Skin of body (tissue), 2 donors: ENCODE measurements around the gene CFAP157. TPM values are rescaled to one million over a fixed set of nuclear protein-coding genes. Genes with fewer than 3 reads are reported as not detected.

ENCODE experiments used
- DNase-seq: peaks from one replicate; lab custom pipeline; 2025; lab: John Stamatoyannopoulos, UW
- total RNA-seq: library from RNA; depleted of rRNA; stranded (reverse); fragments of >200 nt; gene quantifications from one replicate; pipeline ENCODE4 v1.2.3, GENCODE V29; 2014

The CFAP157 gene
- total RNA-seq = 0.10 TPM

DNA sequence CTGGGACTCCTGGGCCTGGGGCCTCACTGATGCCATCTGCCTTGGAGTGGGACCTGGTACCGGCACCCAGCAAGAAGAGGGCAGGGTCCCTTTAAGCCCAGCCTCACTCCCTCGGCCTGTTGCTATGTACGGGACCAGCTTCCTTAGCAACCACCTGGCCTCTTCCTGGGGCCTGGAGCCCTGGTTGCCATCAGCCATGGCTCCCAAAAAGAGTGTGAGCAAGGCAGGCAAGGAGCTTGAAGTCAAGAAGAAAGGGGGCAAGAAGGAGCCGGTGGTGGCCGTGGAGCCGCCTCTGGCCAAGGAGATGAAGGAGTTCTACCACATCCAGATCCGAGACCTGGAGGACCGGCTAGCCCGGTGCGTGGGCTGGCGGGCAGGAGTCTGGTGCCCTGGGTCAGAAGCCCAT is at the start of gene CFAP157:
Gene CFAP157 (plus strand): TSS at position 153 of the 406 bp plus-strand sequence. CDS start 44 bp downstream, at position 197.
- DNase-seq = no peak

DNA sequence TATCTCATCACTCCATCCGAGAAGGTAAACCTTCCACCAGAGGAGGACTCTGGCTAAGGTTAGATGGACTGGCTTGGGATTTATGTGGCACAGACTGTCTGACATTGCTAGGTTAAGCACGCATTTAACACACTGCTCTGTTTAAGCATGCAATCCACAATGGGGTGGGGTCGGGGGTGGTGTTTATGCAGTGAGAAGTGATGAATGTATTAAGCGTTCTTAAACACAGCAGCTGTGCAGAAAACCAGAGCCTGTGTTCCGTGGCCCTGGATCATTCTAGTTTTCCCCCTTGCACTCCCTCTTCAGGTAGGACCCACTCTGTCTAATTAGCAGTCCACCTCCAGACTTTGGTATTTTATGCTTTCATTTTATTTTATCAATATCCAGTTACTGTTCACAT is 48.4 kb upstream of the CFAP157 start:
- DNase-seq = no peak

DNA sequence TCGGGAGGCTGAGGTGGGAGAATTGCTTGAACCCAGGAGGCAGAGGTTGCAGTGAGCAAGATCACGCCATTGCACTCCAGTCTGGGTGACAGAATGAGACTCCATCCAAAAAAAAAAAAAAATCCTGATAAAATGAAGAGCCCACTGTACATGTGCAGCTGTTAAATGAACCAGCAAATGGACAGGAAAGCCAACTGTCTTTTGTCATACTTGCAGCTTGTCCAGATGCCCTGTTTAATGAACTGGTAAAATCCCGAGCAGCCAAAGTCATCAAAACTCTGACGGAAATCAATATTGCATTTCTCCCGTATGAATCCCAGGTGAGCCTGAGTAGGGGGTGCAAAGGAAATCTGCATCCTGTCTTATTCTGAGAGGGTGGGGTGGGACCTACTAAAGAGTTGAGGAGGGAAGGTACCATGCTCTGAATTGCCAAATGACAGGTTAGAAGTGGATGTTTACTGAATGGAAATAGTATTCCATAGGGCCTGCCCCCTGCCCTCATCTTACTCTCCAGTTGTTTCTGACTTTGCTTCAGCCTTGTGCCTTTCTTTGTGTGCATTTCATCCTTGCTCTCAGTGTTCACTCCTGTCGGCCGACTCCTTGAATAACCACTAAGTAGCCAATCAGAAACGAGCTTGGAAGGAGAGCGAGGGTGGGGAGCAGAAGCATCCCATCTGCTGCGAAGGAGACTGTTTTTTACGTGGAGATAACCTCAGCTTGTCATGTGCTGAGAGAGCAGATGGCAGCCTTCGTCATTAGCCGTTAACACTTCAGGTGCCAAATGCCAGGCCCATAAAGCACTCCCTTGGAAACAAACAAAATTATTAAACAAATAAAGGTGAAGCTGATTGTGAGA is 45.7 kb upstream of the CFAP157 start:
- no peak for DNase-seq

DNA sequence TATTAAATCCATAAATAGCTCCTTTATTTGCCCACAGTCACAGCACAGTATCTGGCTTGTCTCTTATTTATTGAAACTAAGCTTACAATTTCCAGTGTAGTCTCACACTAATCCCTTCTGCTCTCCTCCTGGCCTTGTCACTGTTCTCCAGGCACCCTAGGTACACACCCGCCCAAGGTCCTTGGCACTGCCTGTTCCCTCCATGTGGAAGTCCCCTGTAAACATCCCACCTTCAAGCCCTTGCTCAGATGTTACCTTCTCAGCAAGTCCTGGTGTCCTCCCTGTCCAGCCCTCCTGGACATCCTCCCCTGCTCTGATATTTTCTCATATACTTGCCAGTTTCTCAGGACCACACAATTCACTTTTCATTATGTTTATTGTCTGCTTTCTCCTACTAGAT is 44.2 kb upstream of the CFAP157 start:
- no peak for DNase-seq

DNA sequence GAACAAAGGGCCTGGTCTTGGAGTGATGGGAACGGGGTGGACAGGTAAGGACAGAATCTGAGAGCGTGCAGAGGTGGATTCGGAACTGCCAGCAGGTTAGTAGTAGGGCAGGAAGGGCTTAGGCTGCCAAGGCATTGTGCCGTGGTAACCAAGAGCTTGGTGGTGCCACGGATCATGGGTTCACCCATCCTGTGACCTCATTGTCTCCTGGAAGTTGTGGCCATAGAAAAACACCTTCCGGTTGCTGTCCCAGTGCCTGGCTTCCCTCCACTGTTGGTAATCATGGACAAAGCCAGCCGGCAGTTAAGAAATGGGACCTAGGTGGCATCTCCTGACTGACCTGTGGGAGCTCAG is 42.5 kb upstream of the CFAP157 start:
- DNase-seq = no peak

DNA sequence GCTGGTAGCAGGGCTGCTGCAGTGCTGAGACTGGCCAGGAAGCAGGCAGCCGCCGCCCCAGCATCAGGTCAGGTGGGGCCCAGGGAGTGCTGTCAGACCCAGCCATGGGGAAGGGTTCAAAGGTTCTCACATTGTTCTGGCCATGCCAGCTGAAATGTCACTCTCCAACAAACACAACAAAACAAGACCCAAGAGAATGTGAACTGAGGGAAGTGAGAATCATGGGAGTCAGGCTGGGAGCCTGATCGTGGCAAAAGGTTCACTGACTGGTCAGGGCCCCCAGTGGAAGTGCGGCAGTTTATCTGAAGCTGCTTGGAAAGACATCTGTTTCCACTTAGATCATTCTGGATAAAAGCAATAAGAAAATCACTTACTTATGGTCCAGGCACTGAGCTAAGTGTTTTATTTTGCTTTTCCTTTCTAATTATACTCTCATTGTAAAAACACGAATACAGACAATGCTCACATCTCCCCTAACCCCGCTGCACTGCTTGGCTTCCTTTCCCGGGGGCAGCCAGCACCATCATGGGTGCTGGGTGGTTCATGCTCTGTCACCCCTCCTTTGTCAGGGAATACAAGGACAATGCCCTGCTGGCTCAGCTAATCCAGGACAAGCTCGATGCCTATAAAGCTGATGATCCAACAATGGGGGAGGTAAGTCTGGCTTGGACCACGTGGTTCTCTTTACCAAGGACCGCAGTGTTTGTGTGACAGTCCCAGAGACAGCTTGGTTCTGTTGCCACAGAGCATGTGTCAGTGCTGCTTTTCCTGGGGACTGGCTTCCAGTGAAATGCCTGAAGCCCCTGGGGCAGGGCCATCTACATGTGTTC is 41.9 kb upstream of the CFAP157 start:
- peak; percentile 40 for DNase-seq

DNA sequence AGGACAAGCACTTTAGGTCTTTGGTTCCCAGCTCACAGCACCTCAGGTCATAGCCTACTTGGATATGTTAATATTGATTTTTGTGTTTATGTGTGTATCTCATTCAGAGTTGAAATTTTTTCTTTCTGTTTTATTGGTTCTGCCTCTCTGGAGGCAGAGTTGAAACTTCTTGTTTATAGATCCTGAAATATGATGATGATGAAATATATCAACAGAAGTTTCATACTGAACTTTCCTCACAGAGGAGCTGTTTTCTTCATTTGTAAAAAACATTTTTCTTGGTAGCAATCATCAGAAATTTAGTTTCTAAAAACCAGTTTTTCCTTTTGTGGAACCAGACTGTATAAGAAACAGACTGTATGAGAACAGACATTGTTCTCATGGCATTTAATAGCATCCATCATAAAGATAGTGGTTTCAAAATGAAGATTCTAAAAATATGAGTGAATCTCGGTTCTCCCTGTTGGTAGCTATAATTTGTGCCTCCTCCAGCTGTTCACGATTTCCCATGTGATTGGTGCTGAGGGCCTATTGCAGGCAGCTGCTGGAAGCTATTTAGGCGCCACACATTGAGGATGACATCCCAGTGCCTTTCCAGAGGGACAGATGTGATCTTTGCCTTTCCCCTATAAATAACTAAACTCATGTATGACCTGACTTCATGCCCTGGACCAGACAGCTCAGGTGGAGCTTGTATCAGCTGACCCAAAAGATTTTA is 39.5 kb upstream of the CFAP157 start:
- DNase-seq = peak; percentile 23

DNA sequence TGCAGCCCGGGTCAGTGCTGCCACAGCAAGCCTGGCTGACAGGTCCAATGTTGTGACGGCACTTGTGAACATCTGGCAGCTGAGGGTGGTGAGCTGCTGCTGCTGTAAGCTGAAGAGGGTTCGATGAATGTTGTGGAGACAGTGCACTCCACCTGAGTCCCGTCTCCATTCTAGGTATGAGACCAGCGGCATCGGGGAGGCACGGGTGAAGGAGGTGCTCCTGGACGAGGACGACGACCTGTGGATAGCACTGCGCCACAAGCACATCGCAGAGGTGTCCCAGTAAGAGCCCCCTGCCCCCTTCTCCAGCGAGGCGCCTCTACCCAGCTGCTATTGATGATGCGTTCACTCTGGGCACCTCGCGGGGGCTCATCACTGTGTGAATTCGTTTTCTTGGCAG is 38.9 kb upstream of the CFAP157 start:
- DNase-seq = no peak

DNA sequence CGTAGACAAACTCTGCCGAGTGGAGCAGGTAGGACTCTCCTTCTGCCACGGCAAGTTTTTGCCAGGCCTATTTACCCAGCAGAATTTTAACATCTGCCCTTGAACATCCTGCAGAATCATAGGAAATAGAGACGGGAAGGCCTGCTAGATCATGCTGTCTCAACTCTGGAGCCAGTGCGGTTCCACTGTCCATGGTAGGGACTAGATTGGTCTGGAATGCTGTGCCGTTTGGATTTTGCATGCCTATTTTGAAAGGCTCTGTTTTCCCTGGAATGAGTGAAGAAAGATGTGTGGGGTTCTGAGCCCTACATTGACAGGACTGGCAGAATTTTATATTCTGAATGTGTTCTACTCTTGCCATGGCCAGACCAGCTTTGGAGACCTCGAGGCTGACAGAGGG is 33.6 kb upstream of the CFAP157 start:
- no peak for DNase-seq

DNA sequence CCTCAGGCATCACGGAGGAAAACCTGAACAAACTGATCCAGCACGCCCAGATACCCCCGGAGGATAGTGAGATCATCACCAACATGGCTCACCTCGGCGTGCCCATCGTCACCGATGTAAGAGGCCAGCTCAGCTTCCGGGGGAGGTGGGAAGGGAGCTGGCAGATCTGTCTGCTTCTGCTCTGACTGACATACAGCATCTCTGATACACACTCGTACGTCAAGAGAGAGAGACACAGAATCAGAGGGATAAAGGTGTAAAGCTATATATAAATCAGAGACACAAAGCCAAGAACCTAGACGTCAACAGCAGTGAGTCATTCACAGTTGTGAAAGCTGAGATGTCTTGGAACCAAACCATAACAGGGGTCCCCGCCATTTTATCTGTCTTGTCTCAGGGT is 30.1 kb upstream of the CFAP157 start:
- DNase-seq = no peak

DNA sequence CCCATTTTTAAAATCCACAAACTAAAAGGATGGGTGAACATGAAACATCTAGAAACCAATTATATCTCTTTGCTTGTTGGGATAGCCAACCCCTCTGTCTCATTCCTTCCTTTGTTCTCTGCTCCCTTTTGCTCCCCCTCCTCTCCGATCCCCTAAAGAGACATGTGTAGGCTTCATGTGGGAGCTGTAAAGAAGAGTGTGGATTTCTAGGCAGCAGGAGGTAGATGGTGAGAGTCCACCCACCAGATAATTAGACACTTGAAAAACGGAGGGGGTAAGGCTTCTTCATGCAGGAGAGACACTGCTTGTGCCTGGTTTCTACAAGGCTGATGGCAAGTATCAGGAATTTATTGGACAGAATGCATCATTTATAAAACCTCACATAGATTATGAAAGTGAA is 27.3 kb upstream of the CFAP157 start:
- DNase-seq = no peak

DNA sequence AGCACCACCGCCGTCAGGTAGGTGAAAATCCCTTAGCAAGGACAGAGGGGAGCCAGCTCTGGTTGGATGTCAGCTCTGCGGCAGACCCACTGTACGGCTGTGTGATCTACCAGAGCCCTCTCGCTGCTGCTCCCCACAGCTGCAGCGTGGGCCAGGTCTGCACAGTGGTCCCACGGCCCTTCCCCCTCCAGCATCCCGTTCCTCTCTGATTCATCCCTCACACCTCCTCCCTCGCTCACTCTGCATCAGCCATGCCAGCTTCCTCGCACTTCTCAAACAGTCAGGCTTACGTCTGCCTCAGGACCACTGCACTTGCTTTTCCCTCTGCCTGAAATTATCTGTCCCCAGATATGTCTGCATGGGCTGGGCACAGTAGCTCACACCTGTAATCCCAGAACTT is 26.6 kb upstream of the CFAP157 start:
- no peak for DNase-seq

DNA sequence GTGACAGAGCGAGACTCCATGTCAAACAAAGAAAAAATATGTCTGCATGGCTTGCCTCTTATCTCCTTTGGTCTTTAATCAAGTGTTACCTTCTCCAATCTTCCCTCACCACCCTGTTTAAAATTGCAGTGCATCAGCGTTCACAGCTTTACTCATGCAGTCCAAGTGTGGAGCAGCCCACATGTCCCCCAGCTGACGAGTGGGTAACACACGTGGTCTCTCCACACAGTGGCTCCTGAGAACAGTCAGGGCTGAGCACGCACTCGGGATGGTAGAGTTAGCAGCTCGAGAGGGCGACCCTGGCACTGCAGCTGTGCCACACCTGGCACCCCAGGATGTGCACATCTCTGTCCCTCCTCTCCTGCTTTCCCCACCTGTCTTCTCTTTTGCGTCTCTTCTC is 25.9 kb upstream of the CFAP157 start:
- DNase-seq = no peak

DNA sequence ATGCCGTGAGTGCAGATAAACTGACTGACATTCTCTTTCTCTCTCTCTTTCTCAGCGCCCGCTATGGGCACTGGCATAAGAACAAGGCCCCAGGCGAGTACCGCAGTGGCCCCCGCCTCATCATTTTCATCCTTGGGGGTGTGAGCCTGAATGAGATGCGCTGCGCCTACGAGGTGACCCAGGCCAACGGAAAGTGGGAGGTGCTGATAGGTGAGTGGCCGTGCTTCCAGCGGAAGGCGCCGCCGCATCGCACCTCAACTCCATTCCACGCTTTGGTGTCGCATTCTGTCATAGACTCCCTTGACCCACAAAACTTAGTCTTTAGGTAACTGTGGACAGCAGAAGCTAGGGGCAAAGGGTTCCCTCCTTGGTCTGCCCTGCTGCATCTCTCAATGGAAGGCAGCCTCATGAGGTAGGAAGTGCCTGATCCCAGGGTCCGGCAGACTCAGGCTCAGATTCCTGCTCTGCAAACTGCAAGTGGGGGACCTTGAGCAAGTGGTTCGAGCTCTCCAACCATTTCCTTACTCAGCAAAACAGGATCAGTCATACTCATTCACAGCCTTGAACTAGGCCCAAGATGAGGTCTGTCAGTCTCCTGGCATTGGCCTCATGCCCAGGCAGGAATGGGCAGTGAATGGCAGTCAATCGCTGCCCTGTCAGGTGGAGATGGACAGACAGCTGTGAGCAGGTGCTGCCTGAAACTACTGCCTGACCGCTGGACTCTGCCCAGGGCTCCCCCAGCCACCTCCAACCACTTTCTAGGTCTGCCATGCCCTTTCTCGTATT is 24.2 kb upstream of the CFAP157 start:
- no peak for DNase-seq

DNA sequence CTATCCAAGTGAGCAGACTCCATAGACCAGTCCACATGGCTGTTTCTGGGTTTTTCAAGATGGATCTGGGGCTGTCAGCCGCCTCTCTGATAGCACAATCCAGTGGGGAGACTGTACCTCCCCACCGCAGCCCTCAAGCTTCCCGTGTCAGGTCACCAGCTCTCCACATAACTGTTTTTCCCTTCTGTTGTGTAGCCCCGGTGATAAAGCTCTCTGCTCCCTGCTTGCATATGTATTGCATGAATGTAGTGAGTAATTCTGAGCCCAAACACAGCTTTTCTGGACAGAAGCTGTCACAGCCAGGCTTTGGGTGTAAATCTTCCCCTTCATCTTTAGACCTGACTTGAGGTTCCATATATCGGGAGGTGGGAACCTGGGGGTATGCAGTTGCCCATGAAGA is 23.1 kb upstream of the CFAP157 start:
- DNase-seq = no peak

DNA sequence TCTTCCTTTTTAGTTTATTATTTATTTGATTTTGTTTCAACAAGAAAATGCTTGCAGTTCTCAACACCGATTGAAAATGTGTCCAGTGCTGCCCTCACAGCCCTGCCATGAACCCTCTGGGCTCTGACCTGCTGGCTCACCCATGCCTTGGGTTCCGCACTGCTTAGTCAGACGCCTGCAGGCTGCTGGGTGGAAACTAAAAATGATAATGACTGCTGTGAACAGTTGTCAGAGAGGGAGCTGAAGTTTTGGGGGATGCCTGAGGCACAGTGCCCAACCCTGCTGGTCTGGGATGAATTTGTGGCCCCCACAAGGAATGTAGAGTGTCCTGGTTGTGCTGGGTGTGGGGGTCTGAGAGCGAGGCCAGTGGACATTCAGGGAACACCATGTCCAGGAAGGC is 22.2 kb upstream of the CFAP157 start:
- no peak for DNase-seq

DNA sequence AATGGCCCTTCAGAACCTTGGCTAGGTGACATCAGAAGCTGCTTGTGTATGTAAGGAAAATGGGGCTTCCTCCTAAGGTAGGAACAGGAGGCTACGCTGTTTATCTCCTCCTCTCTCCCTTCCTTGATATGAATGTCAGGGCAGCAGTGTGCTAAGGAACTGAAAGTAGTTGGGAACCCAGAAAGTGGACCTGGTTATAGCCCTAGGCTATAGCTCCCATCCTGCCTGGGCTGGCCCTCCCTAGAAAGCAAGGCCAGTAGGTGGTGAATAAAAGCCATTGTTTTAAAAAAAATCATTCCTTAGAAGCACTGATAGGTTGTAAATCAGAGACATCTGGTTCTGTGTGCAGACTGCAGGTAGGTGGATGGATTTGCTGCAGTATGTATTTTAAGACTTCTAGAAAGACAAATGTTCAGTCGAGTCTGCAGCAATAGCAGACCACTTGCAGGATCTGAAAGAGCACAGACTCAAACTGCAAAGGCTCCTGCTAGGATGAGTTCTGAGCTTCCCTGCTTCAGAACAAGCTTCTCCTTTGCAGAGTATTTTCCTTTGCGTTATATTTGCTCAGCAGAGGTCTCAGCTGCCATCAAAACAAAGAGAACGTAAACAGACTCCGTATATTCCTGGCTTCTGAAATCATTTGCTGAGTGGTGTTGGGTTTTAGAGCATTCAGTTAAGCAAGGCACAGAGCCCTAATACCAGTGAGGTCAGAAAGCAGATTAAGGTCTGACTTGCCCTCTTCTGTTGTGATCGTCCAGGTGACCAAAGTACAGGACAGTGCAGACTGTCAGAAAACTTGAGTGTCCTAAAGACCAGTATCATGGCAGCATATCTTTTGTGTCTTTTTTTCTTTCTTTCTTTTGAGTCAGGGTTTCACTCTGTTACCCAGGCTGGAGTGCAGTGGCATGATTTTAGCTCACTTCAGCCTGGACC is 20.1 kb upstream of the CFAP157 start:
- no peak for DNase-seq

DNA sequence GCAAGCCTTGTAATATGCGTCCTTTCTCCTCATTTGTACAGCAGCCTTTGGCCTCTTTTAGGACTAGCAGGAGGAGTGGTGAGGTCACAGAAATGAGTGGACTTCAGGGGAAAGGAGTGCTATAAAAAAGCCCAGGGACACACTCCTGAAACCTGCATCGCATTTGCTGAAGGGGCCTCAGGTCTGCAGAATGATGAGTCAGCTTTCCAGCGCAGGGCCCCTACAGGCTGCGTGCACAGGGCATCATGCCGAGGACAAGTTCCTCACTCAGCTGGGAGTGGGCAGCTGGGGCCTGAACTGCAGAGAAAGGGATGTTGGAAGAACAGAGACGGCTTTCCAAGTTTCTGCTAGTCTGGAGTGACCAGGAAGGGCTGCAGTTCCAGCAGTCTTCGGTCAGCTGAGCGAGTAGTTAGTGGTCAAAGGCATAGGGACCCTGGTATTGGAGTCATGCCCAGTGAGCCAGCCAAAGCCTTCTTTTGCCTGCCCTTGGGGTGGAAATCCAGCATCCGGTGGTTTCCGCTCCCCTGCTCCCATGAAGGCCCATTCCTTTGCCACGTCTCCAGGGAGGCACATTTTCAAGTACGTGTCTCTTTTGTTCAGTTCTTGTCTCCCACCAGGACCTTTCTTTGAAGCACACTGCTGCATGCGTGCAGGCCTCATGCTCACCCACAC is 17.3 kb upstream of the CFAP157 start:
- DNase-seq = no peak

DNA sequence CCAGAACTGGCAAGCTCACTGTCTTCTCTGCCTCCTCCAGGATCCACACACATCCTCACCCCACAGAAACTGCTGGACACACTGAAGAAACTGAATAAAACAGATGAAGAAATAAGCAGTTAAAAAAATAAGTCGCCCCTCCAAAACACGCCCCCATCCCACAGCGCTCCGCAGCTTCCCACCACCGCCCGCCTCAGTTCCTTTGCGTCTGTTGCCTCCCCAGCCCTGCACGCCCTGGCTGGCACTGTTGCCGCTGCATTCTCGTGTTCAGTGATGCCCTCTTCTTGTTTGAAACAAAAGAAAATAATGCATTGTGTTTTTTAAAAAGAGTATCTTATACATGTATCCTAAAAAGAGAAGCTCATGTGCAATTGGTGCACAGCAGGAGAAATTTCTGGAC is 16.1 kb upstream of the CFAP157 start:
- DNase-seq = no peak

DNA sequence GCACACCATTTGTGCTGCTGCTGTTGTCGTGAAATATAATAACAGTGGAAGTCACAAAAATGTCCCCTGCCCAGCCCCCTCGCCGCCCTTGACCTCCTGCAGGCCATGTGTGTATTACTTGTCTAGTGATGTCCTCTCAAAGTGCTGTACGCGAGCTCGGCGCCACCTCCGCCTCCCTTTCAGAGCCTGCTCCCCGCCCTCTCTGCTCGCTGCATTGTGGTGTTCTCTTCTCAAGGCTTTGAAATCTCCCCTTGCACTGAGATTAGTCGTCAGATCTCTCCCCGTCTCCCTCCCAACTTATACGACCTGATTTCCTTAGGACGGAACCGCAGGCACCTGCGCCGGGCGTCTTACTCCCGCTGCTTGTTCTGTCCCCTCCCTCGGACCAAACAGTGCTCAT is 14.7 kb upstream of the CFAP157 start:
- no peak for DNase-seq
